ENCODE results near the gene RPA3. TPM values are rescaled to one million over a fixed set of nuclear protein-coding genes. Genes with fewer than 3 reads are reported as not detected.

The RPA3 gene
- total RNA-seq, 2 experiments from 2014 or later, result 219 to 223 TPM

DNA sequence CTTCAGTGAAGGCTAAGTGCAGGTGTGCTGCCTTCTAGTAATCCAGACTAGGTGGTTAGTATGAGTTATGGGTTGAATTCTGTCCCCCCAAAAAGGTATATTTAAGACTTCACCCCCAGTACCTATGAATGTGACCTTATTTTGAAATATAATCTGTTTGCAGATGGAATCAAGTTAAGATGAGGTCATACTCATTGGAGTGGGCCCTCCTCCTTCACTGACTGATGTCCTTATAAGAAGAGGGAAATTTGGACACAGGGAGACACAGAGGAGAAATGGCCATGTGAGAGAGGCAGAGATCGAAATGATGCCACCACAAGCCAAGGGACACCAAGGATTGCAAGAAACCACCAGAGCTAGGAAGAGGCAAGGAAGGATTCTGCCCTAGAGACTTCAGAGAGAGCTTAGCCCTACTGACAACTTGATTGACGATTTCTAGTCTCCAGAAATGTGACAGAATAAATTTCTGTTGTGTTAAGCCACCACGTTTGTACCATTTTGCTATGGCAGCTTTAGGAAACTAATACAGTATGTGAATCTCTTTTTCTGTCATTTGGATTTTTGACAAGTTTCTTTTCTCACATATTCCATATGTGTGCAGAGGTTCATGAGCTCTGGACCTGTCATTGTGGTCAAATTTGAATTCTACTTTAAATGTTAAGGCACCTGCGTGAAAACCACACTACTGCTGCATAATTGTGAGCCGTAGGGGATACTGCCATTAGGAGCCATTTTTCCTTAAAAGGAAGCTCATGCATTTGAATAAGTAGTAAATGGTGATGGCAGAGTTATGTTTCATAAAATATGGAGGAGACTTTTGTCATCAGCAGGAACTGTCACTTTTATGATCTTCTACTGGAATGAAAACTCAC, 2.6 kb upstream of the RPA3 start:
- CTCF ChIA-PET, result interaction anchor here (0.7 kb wide), 1 partner anchor 9 kb away, joined by 3 read pairs; no protein-coding TSS in a partner anchor
- Mint-ChIP-seq H3K4me1 (ENCODE audit: low read depth) (peaks cover 19% of the 10 kb centered on the region), H3K9me3 (no peaks in the 10 kb centered on the region), H3K4me3 (no peak overlapping the region), H3K36me3 (ENCODE audit: low read depth) (peaks cover 3% of the 10 kb centered on the region), H3K27me3 (ENCODE audit: low read depth) (no peaks in the 10 kb centered on the region), H3K27ac (no peak overlapping the region)
- intact Hi-C loops (cut with micrococcal nuclease), result no loop called here
- DNase-seq, result no peak

DNA sequence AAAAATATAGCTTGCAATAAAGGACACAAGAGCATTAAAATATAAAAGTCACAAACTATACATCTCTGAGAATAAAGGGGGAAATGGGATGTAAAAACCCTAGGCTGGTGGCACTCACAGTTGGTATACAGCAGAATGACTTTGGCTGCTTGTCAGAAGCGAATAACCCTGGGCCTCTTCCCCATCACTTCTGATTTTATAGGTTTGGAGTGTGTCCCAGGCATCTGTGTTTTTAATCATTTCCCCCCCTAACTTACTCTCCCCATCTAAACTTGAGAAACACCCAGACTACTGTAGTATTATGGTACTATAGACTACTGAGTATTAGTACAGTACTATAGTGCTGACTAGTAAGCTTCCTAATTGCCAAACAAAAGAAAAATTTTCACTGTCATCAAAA, 1.8 kb upstream of the RPA3 start:
- H3K27me3 Mint-ChIP-seq (ENCODE audit: low read depth), result no peaks in the 10 kb centered on the region
- no peak for DNase-seq
- intact Hi-C loops (cut with micrococcal nuclease), result no loop called here

DNA sequence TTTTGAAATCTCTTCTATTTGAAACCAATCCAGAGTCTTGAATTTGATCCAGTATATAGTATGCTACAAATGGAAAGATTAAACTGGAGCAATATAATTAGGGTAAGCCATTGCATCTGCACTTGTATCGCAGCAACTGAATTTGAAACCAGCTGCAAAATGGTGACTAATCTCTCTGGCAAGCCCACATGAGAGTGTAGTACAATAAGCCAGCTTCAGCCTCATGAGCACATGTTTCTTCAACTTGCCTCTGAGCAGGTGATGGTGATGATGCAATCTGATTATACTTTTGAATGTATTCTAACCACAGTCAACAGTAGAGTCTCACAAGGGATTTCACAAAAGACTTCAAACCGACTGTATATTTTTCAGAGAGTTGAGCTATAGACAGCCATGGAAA, 829 bp upstream of the RPA3 start:
- H3K36me3 Mint-ChIP-seq (ENCODE audit: low read depth), result peaks cover 3% of the 10 kb centered on the region
- no peaks in the 10 kb centered on the region for H3K27me3 Mint-ChIP-seq (ENCODE audit: low read depth)
- CTCF ChIA-PET, result interaction anchor here (0.6 to 2.0 kb wide), 8 partner anchors 23 to 578 kb away, joined by 3 to 16 read pairs (median 4); no protein-coding TSS in a partner anchor
- peaks cover 19% of the 10 kb centered on the region for H3K4me1 Mint-ChIP-seq (ENCODE audit: low read depth)
- peak overlapping the region; percentile 63 for H3K27ac Mint-ChIP-seq
- intact Hi-C loops (cut with micrococcal nuclease), result loop anchor here (1.0 to 2.0 kb wide), 13 partner anchors 13 to 536 kb away; partner anchors contain the start of genes C1GALT1, GLCCI1, MIOS and UMAD1
- H3K4me3 Mint-ChIP-seq, result no peak overlapping the region
- peak; percentile 77 for DNase-seq
- H3K9me3 Mint-ChIP-seq, result no peaks in the 10 kb centered on the region

More for the DNA sequence above, 1.8 kb upstream of the RPA3 start:
- Mint-ChIP-seq H3K36me3 (ENCODE audit: low read depth) (peaks cover 3% of the 10 kb centered on the region), H3K27ac (peak overlapping the region; percentile 50), H3K4me3 (no peak overlapping the region), H3K9me3 (no peaks in the 10 kb centered on the region), H3K4me1 (ENCODE audit: low read depth) (peaks cover 19% of the 10 kb centered on the region)
- CTCF ChIA-PET, result interaction anchor here (1.2 to 2.0 kb wide), 3 partner anchors 34 to 577 kb away, joined by 4 to 16 read pairs (median 4); no protein-coding TSS in a partner anchor

DNA sequence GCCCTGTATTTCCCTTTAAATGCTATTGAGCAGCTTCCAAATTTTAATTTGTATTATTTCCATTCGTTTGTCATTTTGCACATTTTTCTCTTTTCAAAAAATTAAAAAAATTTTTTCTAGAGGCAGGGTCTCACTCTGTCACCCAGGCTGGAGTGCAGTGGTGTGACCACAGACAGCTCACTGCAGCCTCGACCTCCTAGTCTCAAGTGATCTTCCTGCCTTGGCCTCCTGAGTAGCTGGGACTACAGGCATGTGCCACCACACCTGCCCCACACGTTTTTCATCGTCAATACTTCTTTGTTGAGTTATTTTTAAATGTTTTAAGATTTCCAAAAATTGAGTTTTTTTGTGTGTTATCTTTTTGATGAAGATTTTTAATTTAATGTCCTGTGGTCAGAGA, 4.7 kb downstream of the RPA3 start:
- no peak for DNase-seq
- CTCF ChIA-PET, result interaction anchor here (0.6 to 1.1 kb wide), 2 partner anchors 15 to 33 kb away, joined by 4 read pairs; no protein-coding TSS in a partner anchor
- intact Hi-C loops (cut with micrococcal nuclease), result no loop called here
- H3K4me1 Mint-ChIP-seq (ENCODE audit: low read depth), result peaks cover 14% of the 10 kb centered on the region
- H3K9me3 Mint-ChIP-seq, result no peaks in the 10 kb centered on the region
- peaks cover 2% of the 10 kb centered on the region for H3K36me3 Mint-ChIP-seq (ENCODE audit: low read depth)
- no peak overlapping the region for H3K4me3 Mint-ChIP-seq
- H3K27ac Mint-ChIP-seq, result no peak overlapping the region
- H3K27me3 Mint-ChIP-seq (ENCODE audit: low read depth), result no peaks in the 10 kb centered on the region

DNA sequence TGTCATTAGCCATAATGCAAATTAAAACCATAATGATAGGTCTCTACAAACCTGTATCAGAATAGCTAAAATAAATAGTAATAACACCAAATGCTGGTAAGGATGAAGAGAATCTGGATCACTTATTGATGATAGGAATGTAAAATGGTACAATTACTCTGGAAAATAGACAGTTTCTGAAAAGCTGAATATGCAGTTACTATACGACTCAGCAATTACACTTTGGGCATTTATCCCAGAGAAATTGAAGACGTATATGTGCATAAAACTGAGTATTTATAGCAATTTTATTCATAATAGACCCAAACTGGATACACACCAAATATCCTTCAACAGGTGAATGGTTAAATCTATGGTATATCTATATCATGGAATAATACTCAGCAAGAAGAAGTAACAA, 7.9 kb downstream of the RPA3 start:
- CTCF ChIA-PET, result no interaction called here
- no peaks in the 10 kb centered on the region for H3K27me3 Mint-ChIP-seq (ENCODE audit: low read depth)
- peaks cover 2% of the 10 kb centered on the region for H3K36me3 Mint-ChIP-seq (ENCODE audit: low read depth)
- intact Hi-C loops (cut with micrococcal nuclease), result no loop called here
- no peaks in the 10 kb centered on the region for H3K9me3 Mint-ChIP-seq
- peaks cover 26% of the 10 kb centered on the region for H3K4me1 Mint-ChIP-seq (ENCODE audit: low read depth)
- H3K27ac Mint-ChIP-seq, result no peak overlapping the region
- H3K4me3 Mint-ChIP-seq, result no peak overlapping the region
- DNase-seq, result no peak

DNA sequence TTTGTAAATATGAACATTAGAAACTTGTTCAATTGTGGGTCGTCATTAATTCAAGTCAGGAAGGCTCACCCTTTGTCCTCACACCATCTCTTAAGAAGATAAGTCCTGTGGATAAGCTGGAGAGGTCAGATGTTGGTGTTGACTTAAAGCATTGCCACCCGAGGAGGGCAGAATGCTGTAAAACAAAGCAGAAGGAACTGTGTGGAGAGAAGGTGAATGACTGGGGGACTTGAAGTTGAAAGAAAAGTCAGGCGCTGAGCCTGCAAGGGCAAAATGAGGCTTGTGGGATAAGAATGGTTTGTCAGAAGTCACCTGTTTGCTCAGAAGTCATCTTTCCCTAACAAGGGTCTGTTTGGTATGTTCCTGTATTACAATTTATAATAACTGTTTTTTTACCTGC, 9.1 kb downstream of the RPA3 start:
- CTCF ChIA-PET, result interaction anchor here (1.1 kb wide), 1 partner anchor 28 kb away, joined by 3 read pairs; no protein-coding TSS in a partner anchor
- no peaks in the 10 kb centered on the region for H3K9me3 Mint-ChIP-seq
- no peaks in the 10 kb centered on the region for H3K27me3 Mint-ChIP-seq (ENCODE audit: low read depth)
- no peak overlapping the region for H3K4me3 Mint-ChIP-seq
- H3K27ac Mint-ChIP-seq, result no peak overlapping the region
- peaks cover 2% of the 10 kb centered on the region for H3K36me3 Mint-ChIP-seq (ENCODE audit: low read depth)
- no peak for DNase-seq
- H3K4me1 Mint-ChIP-seq (ENCODE audit: low read depth), result peaks cover 26% of the 10 kb centered on the region
- intact Hi-C loops (cut with micrococcal nuclease), result no loop called here

DNA sequence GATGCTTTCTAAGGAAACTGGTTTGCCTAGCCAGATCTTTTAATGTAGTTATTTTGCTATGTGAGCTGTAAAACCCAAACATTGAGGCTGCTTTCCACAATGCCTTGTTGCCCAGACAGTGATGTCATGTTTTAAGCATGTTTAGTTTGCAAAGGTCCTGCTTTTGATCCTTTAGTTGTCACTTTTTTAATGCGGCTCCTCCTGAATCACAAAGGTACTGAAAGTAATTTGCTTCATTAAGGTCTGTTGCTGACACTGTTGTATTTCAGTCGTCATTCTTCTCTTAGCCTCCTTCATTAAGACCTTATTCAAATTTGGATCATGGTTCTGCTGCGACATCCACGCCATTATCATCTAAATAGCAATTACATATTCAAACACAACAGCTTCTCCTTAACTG, 10.6 kb downstream of the RPA3 start:
- no peak overlapping the region for H3K4me3 Mint-ChIP-seq

DNA sequence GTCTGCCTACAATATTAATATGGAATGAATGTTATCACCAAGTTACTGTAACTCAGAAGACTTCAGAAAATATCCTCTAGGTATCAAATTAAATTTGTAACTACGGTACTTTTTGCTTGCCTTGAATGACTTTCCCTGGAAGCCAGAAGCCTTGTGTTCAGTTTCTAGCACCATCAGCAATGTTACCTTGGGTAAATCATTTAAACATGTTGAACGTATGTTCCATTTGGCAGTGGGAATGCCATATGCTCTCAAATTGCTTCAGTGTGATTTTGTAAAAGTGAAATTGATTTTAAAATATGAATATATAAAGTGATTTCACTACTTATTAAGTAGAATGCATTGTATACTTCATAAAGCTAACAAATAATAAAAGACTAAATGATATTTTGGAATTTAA, 11.2 kb downstream of the RPA3 start:
- H3K36me3 Mint-ChIP-seq (ENCODE audit: low read depth), result peaks cover 6% of the 10 kb centered on the region
- H3K4me3 Mint-ChIP-seq, result no peak overlapping the region
- CTCF ChIA-PET, result interaction anchor here (1.5 kb wide), 1 partner anchor 11 kb away, joined by 4 read pairs; no protein-coding TSS in a partner anchor

More for the DNA sequence above, 10.6 kb downstream of the RPA3 start:
- Mint-ChIP-seq H3K27me3 (ENCODE audit: low read depth) (no peaks in the 10 kb centered on the region), H3K27ac (no peak overlapping the region), H3K9me3 (no peaks in the 10 kb centered on the region), H3K4me1 (ENCODE audit: low read depth) (peaks cover 22% of the 10 kb centered on the region), H3K36me3 (ENCODE audit: low read depth) (peaks cover 3% of the 10 kb centered on the region)
- intact Hi-C loops (cut with micrococcal nuclease), result no loop called here
- DNase-seq, result no peak
- CTCF ChIA-PET, result interaction anchor here (1.5 kb wide), 1 partner anchor 12 kb away, joined by 4 read pairs; no protein-coding TSS in a partner anchor

DNA sequence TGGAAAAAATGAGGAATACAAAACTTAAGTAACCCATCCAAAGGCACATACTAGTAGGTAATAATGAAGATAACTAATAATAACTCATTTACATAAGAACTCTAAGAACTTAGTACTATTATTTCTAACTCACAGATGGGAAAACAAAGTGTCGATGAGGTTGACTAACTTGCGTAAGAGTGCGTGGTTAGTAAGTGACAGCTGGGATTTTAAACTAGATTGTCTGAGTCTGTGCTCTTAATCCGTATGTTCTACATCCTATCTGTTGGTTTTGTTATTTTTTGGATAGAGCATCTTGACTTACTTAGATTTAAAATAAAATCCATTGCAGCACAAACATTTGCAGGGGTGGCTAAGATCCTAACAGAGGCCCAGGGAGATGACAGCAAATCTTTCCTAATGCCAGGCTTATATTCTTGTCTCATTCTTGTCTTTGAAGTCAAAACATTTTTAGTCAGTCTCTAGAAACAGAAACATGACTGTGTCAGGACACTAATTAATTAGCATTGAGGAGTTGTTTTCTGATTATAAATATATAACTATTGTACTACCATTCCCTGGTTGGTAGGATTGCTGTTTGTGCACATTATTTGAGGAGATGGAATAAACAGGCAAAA, 11.7 kb downstream of the RPA3 start:
- CTCF ChIA-PET, result no interaction called here
- no peaks in the 10 kb centered on the region for H3K9me3 Mint-ChIP-seq

More for the DNA sequence above, 11.2 kb downstream of the RPA3 start:
- peaks cover 22% of the 10 kb centered on the region for H3K4me1 Mint-ChIP-seq (ENCODE audit: low read depth)
- no peak overlapping the region for H3K27ac Mint-ChIP-seq
- DNase-seq, result no peak
- H3K9me3 Mint-ChIP-seq, result no peaks in the 10 kb centered on the region
- H3K27me3 Mint-ChIP-seq (ENCODE audit: low read depth), result no peaks in the 10 kb centered on the region
- intact Hi-C loops (cut with micrococcal nuclease), result no loop called here

DNA sequence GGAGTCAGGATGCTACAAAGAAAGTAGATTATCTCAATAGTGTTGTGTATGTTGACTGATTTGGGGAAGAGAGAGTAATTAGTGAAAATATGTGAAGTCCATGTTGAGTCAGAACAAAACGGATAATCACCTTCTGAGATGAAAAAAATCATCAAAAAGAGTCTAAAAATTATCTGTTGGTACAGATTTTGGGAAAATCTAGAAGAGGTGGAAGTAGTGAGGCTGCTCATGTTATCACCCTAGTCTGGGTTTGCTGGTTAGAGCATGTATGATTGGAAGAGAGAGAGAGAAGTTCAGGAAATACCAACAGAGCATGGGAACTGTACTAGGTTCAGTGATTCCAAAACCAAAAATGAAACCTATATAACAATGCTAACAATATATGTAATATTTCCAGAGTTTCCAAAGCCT, 12.3 kb downstream of the RPA3 start:
- CTCF ChIA-PET, result no interaction called here
- peaks cover 6% of the 10 kb centered on the region for H3K36me3 Mint-ChIP-seq (ENCODE audit: low read depth)
- intact Hi-C loops (cut with micrococcal nuclease), result loop anchor here (1.0 kb wide), 1 partner anchor 13 kb away; no protein-coding TSS in a partner anchor

More for the DNA sequence above, 11.7 kb downstream of the RPA3 start:
- Mint-ChIP-seq H3K4me3 (no peak overlapping the region), H3K27me3 (ENCODE audit: low read depth) (no peaks in the 10 kb centered on the region), H3K27ac (no peak overlapping the region), H3K4me1 (ENCODE audit: low read depth) (peaks cover 24% of the 10 kb centered on the region), H3K36me3 (ENCODE audit: low read depth) (peaks cover 6% of the 10 kb centered on the region)
- DNase-seq, result no peak
- intact Hi-C loops (cut with micrococcal nuclease), result loop anchor here (1.0 kb wide), 1 partner anchor 13 kb away; no protein-coding TSS in a partner anchor

DNA sequence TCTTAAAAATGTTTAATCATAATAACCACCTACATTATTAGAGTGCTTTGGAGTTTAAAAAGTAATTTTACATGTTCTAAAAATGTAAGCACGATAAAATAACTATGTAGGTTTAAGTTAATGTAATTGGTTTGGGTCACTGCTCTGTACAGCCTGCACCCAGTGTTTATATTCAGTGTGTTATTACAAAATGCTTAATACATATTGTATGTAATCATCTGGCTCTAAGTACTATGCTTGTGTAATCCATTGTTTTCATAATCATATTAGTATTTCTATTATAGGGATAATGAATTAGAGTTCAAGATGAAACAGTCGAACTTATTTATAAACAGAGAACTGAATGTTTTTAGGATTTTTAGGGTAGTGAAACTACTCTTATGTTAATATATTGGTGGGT, 13.1 kb downstream of the RPA3 start:
- H3K27ac Mint-ChIP-seq, result no peak overlapping the region
- DNase-seq, result no peak
- H3K36me3 Mint-ChIP-seq (ENCODE audit: low read depth), result peaks cover 6% of the 10 kb centered on the region
- CTCF ChIA-PET, result interaction anchor here (0.6 kb wide), 1 partner anchor 71 kb away, joined by 3 read pairs; no protein-coding TSS in a partner anchor
- no peaks in the 10 kb centered on the region for H3K27me3 Mint-ChIP-seq (ENCODE audit: low read depth)
- H3K4me3 Mint-ChIP-seq, result no peak overlapping the region
- no peaks in the 10 kb centered on the region for H3K9me3 Mint-ChIP-seq
- intact Hi-C loops (cut with micrococcal nuclease), result no loop called here
- H3K4me1 Mint-ChIP-seq (ENCODE audit: low read depth), result peaks cover 24% of the 10 kb centered on the region

More for the DNA sequence above, 12.3 kb downstream of the RPA3 start:
- no peak overlapping the region for H3K27ac Mint-ChIP-seq
- no peak for DNase-seq
- no peaks in the 10 kb centered on the region for H3K9me3 Mint-ChIP-seq
- no peaks in the 10 kb centered on the region for H3K27me3 Mint-ChIP-seq (ENCODE audit: low read depth)
- H3K4me3 Mint-ChIP-seq, result no peak overlapping the region
- peaks cover 24% of the 10 kb centered on the region for H3K4me1 Mint-ChIP-seq (ENCODE audit: low read depth)

DNA sequence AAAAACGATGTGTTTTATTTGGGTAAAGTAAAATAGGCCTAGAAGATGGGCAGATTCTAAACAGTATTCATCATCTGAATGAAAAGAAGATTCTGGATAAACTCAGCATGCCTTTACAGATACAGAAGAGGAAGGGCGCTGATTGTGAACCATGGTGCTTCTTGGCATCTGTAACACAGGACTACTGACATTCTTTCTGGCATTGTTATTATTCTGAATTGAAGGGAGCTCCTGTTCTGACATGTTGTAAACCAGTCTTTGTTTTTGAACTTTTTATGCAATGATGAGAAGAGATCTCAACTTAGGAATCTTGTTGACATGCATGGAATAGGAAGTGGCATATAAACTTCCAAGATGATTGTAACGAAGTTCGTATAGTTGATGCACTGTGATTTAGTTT, 13.5 kb downstream of the RPA3 start:
- no peaks in the 10 kb centered on the region for H3K9me3 Mint-ChIP-seq
- no peak overlapping the region for H3K27ac Mint-ChIP-seq
- no peak for DNase-seq
- H3K4me3 Mint-ChIP-seq, result no peak overlapping the region
- no peaks in the 10 kb centered on the region for H3K27me3 Mint-ChIP-seq (ENCODE audit: low read depth)
- H3K36me3 Mint-ChIP-seq (ENCODE audit: low read depth), result peaks cover 4% of the 10 kb centered on the region
- peaks cover 21% of the 10 kb centered on the region for H3K4me1 Mint-ChIP-seq (ENCODE audit: low read depth)
- CTCF ChIA-PET, result interaction anchor here (0.6 kb wide), 1 partner anchor 71 kb away, joined by 3 read pairs; no protein-coding TSS in a partner anchor
- intact Hi-C loops (cut with micrococcal nuclease), result no loop called here

Measured in activated naive CD4-positive, alpha-beta T cell treated with anti-CD3 and anti-CD28 coated beads for 36 hours (primary cell).